OCI-LY1 (cell line): Measurements from ENCODE around the gene UTP4.

Source experiments
- H2AFZ ChIP-seq: fragments of 200-600 bp; sonication (generic), shearing (Covaris generic); 2 replicates; pipeline ENCODE4 v1.6.0; 2014; ENCODE audit warnings: antibody characterized with exemption, mild to moderate bottlenecking, low read length
- H3F3A ChIP-seq: fragments of 200-600 bp; sonication (generic), shearing (Covaris generic); 2 replicates; pipeline ENCODE4 v1.6.0; 2014; ENCODE audit warnings: mild to moderate bottlenecking, antibody characterized with exemption, low read length, moderate library complexity; ENCODE audit not compliant: insufficient read depth
- H3K27ac ChIP-seq: fragments of 200-600 bp; sonication (generic); 2 replicates; pipeline ENCODE4 v1.5.1; 2014; ENCODE audit warnings: low read length, mixed run types, mild to moderate bottlenecking, low read depth; ENCODE audit not compliant: poor library complexity, severe bottlenecking
- H3K27me3 ChIP-seq: fragments of 200-600 bp; sonication (generic); 2 replicates; pipeline ENCODE4 v1.6.0; 2014; ENCODE audit warnings: antibody characterized with exemption, mild to moderate bottlenecking, low read length, moderate library complexity; ENCODE audit not compliant: insufficient read depth
- H3K36me3 ChIP-seq: fragments of 200-600 bp; sonication (generic); 2 replicates; pipeline ENCODE4 v1.6.1; 2014; ENCODE audit warnings: mild to moderate bottlenecking, antibody characterized with exemption, low read length, moderate library complexity, mixed read lengths; ENCODE audit not compliant: insufficient read depth
- H3K4me1 ChIP-seq: fragments of 200-600 bp; sonication (generic); 2 replicates; pipeline ENCODE4 v1.5.1; 2014; ENCODE audit warnings: mild to moderate bottlenecking, low read length, moderate library complexity; ENCODE audit not compliant: insufficient read depth, severe bottlenecking
- H3K4me2 ChIP-seq: fragments of 200-600 bp; sonication (generic), shearing (Covaris generic); 2 replicates; pipeline ENCODE4 v1.6.1; 2014; ENCODE audit warnings: low read length
- H3K4me3 ChIP-seq: fragments of 200-600 bp; sonication (generic); 2 replicates; pipeline ENCODE4 v1.5.1; 2014; ENCODE audit warnings: low read length, low read depth, mild to moderate bottlenecking, mixed read lengths; ENCODE audit not compliant: poor library complexity, severe bottlenecking
- H3K79me2 ChIP-seq: fragments of 200-600 bp; shearing (Covaris generic); 2 replicates; pipeline ENCODE4 v1.6.1; 2016; ENCODE audit warnings: mixed run types, low read length, mixed read lengths; ENCODE audit not compliant: insufficient read depth
- H3K9ac ChIP-seq: fragments of 200-600 bp; sonication (generic), shearing (Covaris generic); 2 replicates; pipeline ENCODE4 v1.6.1; 2014; ENCODE audit warnings: mild to moderate bottlenecking, low read length, mixed read lengths
- H3K9me2 ChIP-seq: fragments of 200-600 bp; sonication (generic), shearing (Covaris generic); 2 replicates; pipeline ENCODE4 v1.6.1; 2014; ENCODE audit warnings: low read depth, mild to moderate bottlenecking, low read length, mixed read lengths
- H3K9me3 ChIP-seq: fragments of 200-600 bp; shearing (Covaris generic); 2 replicates; pipeline ENCODE4 v1.6.1; 2014; ENCODE audit warnings: low read length, mixed read lengths
- H4K20me1 ChIP-seq: fragments of 200-600 bp; sonication (generic), shearing (Covaris generic); 2 replicates; pipeline ENCODE4 v1.6.0; 2016; ENCODE audit warnings: mild to moderate bottlenecking, low read length; ENCODE audit not compliant: insufficient read depth
- EZH2 ChIP-seq: fragments of 200-600 bp; sonication (generic), shearing (Covaris generic); IDR thresholded peaks from 2 replicates; pipeline ENCODE4 v1.8.0; 2017; ENCODE audit warnings: borderline replicate concordance, mixed run types, mild to moderate bottlenecking, antibody characterized with exemption, low read length, moderate library complexity, mixed read lengths
- TF ChIP-seq, protein P1 (sequence below): fragments of 200-600 bp; sonication (generic), shearing (Covaris generic); IDR thresholded peaks from 2 replicates; pipeline ENCODE4 v1.5.1; 2017; ENCODE audit warnings: mild to moderate bottlenecking, antibody characterized with exemption, low read length, moderate library complexity, mixed read lengths

Gene UTP4

DNA sequence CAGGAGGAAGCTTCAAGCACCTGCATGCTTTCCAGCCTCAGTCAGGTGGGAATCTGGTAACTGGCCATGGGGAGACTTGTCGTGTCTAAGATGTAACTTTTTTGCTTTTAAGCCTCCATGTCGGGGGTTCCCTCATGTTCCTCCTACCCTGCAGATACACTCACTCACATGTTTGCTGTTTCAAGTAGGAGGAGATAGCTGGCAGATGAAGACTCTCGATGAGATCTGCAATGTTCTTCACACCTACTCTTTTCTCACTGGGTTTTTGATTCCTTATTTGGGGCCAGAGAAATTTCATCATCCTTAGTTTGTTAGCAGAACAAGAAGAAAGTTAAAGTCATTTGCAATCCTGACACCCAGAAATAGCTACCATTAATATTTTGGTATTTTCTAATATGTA lies 24.7 kb downstream of the UTP4 start:
- H3K27me3 ChIP-seq: no peaks in the 10 kb centered on the region
- no peaks in the 10 kb centered on the region for H3K9me2 ChIP-seq
- no peaks in the 10 kb centered on the region for H3K9me3 ChIP-seq
- H3K4me2 ChIP-seq: no peak overlapping the region
- H4K20me1 ChIP-seq: no peaks in the 10 kb centered on the region
- no peak overlapping the region for H3K27ac ChIP-seq
- no peaks in the 10 kb centered on the region for H3K79me2 ChIP-seq
- TF ChIP-seq, protein P1, sequence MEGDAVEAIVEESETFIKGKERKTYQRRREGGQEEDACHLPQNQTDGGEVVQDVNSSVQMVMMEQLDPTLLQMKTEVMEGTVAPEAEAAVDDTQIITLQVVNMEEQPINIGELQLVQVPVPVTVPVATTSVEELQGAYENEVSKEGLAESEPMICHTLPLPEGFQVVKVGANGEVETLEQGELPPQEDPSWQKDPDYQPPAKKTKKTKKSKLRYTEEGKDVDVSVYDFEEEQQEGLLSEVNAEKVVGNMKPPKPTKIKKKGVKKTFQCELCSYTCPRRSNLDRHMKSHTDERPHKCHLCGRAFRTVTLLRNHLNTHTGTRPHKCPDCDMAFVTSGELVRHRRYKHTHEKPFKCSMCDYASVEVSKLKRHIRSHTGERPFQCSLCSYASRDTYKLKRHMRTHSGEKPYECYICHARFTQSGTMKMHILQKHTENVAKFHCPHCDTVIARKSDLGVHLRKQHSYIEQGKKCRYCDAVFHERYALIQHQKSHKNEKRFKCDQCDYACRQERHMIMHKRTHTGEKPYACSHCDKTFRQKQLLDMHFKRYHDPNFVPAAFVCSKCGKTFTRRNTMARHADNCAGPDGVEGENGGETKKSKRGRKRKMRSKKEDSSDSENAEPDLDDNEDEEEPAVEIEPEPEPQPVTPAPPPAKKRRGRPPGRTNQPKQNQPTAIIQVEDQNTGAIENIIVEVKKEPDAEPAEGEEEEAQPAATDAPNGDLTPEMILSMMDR: no peak
- no peak for TF ChIP-seq EZH2
- H3K36me3 ChIP-seq: peaks cover 85% of the 10 kb centered on the region
- no peak overlapping the region for H2AFZ ChIP-seq
- H3F3A ChIP-seq: no peaks in the 10 kb centered on the region
- H3K9ac ChIP-seq: no peak overlapping the region
- no peaks in the 10 kb centered on the region for H3K4me1 ChIP-seq
- no peak overlapping the region for H3K4me3 ChIP-seq

DNA sequence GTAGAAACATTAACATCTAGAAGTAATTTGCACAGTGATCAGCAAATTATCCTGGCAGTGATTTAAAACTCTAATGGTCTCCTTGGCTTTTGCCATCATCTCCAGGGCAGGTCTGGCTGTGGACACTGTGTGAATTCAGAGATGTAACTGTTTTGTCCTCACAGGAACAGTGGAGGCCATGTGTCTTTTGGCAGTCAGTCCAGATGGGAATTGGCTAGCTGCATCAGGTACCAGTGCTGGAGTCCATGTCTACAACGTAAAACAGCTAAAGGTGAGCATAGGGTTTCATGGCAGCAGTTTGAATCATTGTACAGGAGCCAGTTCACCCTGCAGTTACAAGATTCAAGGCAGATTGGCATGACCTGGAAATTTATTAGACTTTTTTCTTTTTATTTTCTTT lies 27.7 kb downstream of the UTP4 start:
- H4K20me1 ChIP-seq: no peaks in the 10 kb centered on the region
- no peaks in the 10 kb centered on the region for H3F3A ChIP-seq
- H3K9me3 ChIP-seq: no peaks in the 10 kb centered on the region
- no peak overlapping the region for H3K9ac ChIP-seq
- no peak overlapping the region for H3K27ac ChIP-seq
- no peaks in the 10 kb centered on the region for H3K27me3 ChIP-seq
- no peak overlapping the region for H3K4me3 ChIP-seq
- H3K9me2 ChIP-seq: no peaks in the 10 kb centered on the region
- peaks cover 83% of the 10 kb centered on the region for H3K36me3 ChIP-seq
- TF ChIP-seq, protein P1: no peak
- no peak for TF ChIP-seq EZH2
- no peak overlapping the region for H2AFZ ChIP-seq
- no peaks in the 10 kb centered on the region for H3K79me2 ChIP-seq
- H3K4me1 ChIP-seq: no peaks in the 10 kb centered on the region
- H3K4me2 ChIP-seq: no peak overlapping the region

DNA sequence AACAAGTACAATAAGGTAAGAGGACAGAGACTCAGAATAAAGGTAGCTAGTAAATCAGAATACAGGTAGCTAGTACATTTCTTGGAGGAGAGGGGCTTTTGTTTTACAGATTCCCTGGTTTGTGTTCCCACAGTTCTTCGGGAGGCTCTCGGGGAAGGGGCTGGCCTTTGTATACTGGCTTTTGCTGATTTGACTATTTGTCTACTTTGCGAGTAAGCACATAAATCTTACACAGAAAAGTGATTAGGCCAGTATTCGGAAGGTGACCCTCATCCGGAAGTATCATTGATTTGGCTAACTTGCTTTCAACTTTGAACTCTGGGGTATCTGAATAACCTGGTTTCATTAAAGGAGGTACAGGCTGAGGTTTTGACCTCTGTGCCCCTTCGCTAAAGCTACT lies 33.1 kb downstream of the UTP4 start:
- H3K79me2 ChIP-seq: no peaks in the 10 kb centered on the region
- no peaks in the 10 kb centered on the region for H3F3A ChIP-seq
- H2AFZ ChIP-seq: no peak overlapping the region
- H3K9me3 ChIP-seq: no peaks in the 10 kb centered on the region
- peaks cover 91% of the 10 kb centered on the region for H3K36me3 ChIP-seq
- no peak overlapping the region for H3K27ac ChIP-seq
- no peaks in the 10 kb centered on the region for H4K20me1 ChIP-seq
- H3K27me3 ChIP-seq: no peaks in the 10 kb centered on the region
- no peaks in the 10 kb centered on the region for H3K4me1 ChIP-seq
- H3K4me3 ChIP-seq: no peak overlapping the region
- no peak overlapping the region for H3K4me2 ChIP-seq
- no peak for TF ChIP-seq EZH2
- TF ChIP-seq, protein P1: no peak
- H3K9me2 ChIP-seq: no peaks in the 10 kb centered on the region
- H3K9ac ChIP-seq: no peak overlapping the region
